HG02884 (cell line): ENCODE measurements around the gene IGFBP4.

Experiments
- ATAC-seq: cut with Tn5 transposase; IDR thresholded peaks from one replicate; pipeline ENCODE4 v1.9.1; 2021; ENCODE audit warnings: mild to moderate bottlenecking, moderate library complexity; ENCODE audit not compliant: unreplicated experiment

IGFBP4 gene

GRCh38 chr17:40454613-40454995 lies 11.4 kb downstream of the IGFBP4 start:
- ATAC-seq, result no peak

- no peak for ATAC-seq
Measured at GRCh38 chr17:40456396-40456951, 13.2 kb downstream of the IGFBP4 start.

- no peak for ATAC-seq
Measured at GRCh38 chr17:40457369-40457768, 14.1 kb downstream of the IGFBP4 start.

GRCh38 chr17:40457964-40458791 lies 14.9 kb downstream of the IGFBP4 start:
- no peak for ATAC-seq

- no peak for ATAC-seq
Measured at GRCh38 chr17:40458851-40459482, 15.7 kb downstream of the IGFBP4 start.

GRCh38 chr17:40459636-40460603 lies 16.7 kb downstream of the IGFBP4 start:
- no peak for ATAC-seq

- no peak for ATAC-seq
Measured at GRCh38 chr17:40460604-40460967, 17.3 kb downstream of the IGFBP4 start.

GRCh38 chr17:40460968-40461731 lies 17.9 kb downstream of the IGFBP4 start:
- no peak for ATAC-seq

GRCh38 chr17:40461732-40462342 lies 18.6 kb downstream of the IGFBP4 start:
- no peak for ATAC-seq

- ATAC-seq, result no peak
Measured at GRCh38 chr17:40462343-40463121, 19.3 kb downstream of the IGFBP4 start.

GRCh38 chr17:40463122-40463550 lies 19.9 kb downstream of the IGFBP4 start:
- ATAC-seq, result no peak

GRCh38 chr17:40464392-40464855 lies 21.2 kb downstream of the IGFBP4 start:
- no peak for ATAC-seq

GRCh38 chr17:40466298-40466971 lies 23.2 kb downstream of the IGFBP4 start:
- no peak for ATAC-seq

GRCh38 chr17:40467281-40467867 lies 24.1 kb downstream of the IGFBP4 start:
- no peak for ATAC-seq

- no peak for ATAC-seq
Measured at GRCh38 chr17:40468560-40468959, 25.3 kb downstream of the IGFBP4 start.

GRCh38 chr17:40469805-40470675 lies 26.8 kb downstream of the IGFBP4 start:
- no peak for ATAC-seq
